T-cell (primary cell): ENCODE data around the gene DGKH. TPM values are rescaled to one million over a fixed set of nuclear protein-coding genes. Genes with fewer than 3 reads are reported as not detected.

Experiments used
- ATAC-seq, 4 experiments: fragments of 200-7000 bp in 3 of 4; fragments of 150-1000 bp in 1 of 4; cut with Tn5 transposase; replicated peaks in 1 of 4; 1 replicate in 3 of 4; 2 replicates in 1 of 4; pipeline ENCODE4 v1.10.0; 2021; ENCODE audit warnings: moderate library complexity in 3 of 4, mild to moderate bottlenecking in 2 of 4, moderate number of reproducible peaks in 1 of 4
- CTCF ChIA-PET, 2 donors: fragments of 300-600 bp; sonication (Branson Sonifier 250); formaldehyde crosslinking; loops; one replicate each; lab custom pipeline; 2022; ENCODE audit warnings: antibody characterized with exemption in 2 of 2; lab: Charles Lee
- POLR2A ChIA-PET, 2 donors: fragments of 300-600 bp; sonication (Branson Sonifier 250); formaldehyde crosslinking; loops; one replicate each; lab custom pipeline; 2022; ENCODE audit warnings: antibody characterized with exemption in 2 of 2; lab: Charles Lee
- DNase-seq, 35 experiments: peaks; one replicate each; pipeline versions ENCODE4 v3.0.0 to v3.0.0-alpha.2; 2013 to 2023
- H3K27ac ChIP-seq: one replicate; pipeline ENCODE4 v1.5.1; 2013; ENCODE audit warnings: low read length
- H3K27me3 ChIP-seq, 2 experiments: replicated peaks in 1 of 2; 1 replicate in 1 of 2; 2 replicates in 1 of 2; pipeline versions ENCODE4 v1.6.1 to v1.7.0; 2013; ENCODE audit warnings: low read length in 1 of 2, mixed read lengths in 1 of 2; ENCODE audit not compliant: control insufficient read depth in 2 of 2, insufficient read depth in 2 of 2; ENCODE audit errors: extremely low read depth in 1 of 2
- H3K36me3 ChIP-seq, 2 donors: 1 replicate in 1 of 2; 2 replicates in 1 of 2; pipeline versions ENCODE4 v1.6.1 to v1.7.0; 2013; ENCODE audit warnings: low read length in 1 of 2; ENCODE audit not compliant: control insufficient read depth in 2 of 2, insufficient read depth in 1 of 2; ENCODE audit errors: extremely low read depth in 1 of 2
- H3K4me1 ChIP-seq, 2 experiments: 1 replicate in 1 of 2; 2 replicates in 1 of 2; pipeline versions ENCODE4 v1.6.1 to v1.7.0; 2013; ENCODE audit warnings: low read length in 2 of 2, mixed read lengths in 1 of 2; ENCODE audit not compliant: insufficient read depth in 2 of 2, control insufficient read depth in 1 of 2; ENCODE audit errors: extremely low read depth in 1 of 2
- H3K4me3 ChIP-seq, 2 donors: 1 replicate in 1 of 2; 2 replicates in 1 of 2; pipeline versions ENCODE4 v1.5.1 to v1.7.0; 2013; ENCODE audit warnings: mild to moderate bottlenecking in 2 of 2, low read length in 1 of 2, moderate library complexity in 1 of 2; ENCODE audit not compliant: control insufficient read depth in 1 of 2; ENCODE audit errors: extremely low read depth in 1 of 2
- H3K9me3 ChIP-seq: 2 replicates; pipeline ENCODE4 v1.7.0; 2013
- H3K27ac Mint-ChIP-seq, 2 donors: one replicate each; pipeline ENCODE4 v1.8.0; 2020 to 2021; ENCODE audit warnings: mild to moderate bottlenecking in 2 of 2, mixed read lengths in 2 of 2
- H3K27me3 Mint-ChIP-seq, 2 donors: one replicate each; pipeline ENCODE4 v1.8.0; 2021 to 2022; ENCODE audit warnings: mixed read lengths in 2 of 2
- H3K36me3 Mint-ChIP-seq: one replicate; pipeline ENCODE4 v1.8.0; 2021; ENCODE audit warnings: mixed read lengths
- H3K4me1 Mint-ChIP-seq, 3 donors: one replicate each; pipeline ENCODE4 v1.8.0; 2020 to 2022; ENCODE audit warnings: mixed read lengths in 3 of 3, mild to moderate bottlenecking in 1 of 3
- H3K4me3 Mint-ChIP-seq, 3 donors: one replicate each; pipeline ENCODE4 v1.8.0; 2020 to 2022; ENCODE audit warnings: mild to moderate bottlenecking in 3 of 3, mixed read lengths in 3 of 3, moderate library complexity in 3 of 3
- H3K9me3 Mint-ChIP-seq, 3 donors: one replicate each; pipeline ENCODE4 v1.8.0; 2020 to 2022; ENCODE audit warnings: mixed read lengths in 3 of 3
- WGBS: methylation state at CpG from one replicate; pipeline ENCODE4 v1.1.5; 2013; ENCODE audit warnings: missing lambda C conversion rate; ENCODE audit not compliant: insufficient coverage; 5-methylcytosine and 5-hydroxymethylcytosine counted together
- total RNA-seq, 35 experiments: library from RNA in 6 of 35; stranded (reverse) in 6 of 35; fragments of 120-200 nt in 1 of 35; gene quantifications; one replicate each; pipeline versions ENCODE4 v1.2.1 to v1.2.4 and lab custom pipeline; 2013 to 2026

The DGKH gene
- total RNA-seq, 5 donors from 2014 or later (not counting 1 experiment from before 2014, with no cell fraction given) = 8.6 to 14.6 (median 8.8) TPM

GRCh38 chr13:42176294-42176693, 127.8 kb downstream of the DGKH start:
- no peaks in the 10 kb centered on the region for H3K9me3 Mint-ChIP-seq
- peaks cover 0 to 12% of the 10 kb centered on the region in 2 experiments for H3K4me1 ChIP-seq
- H3K27me3 Mint-ChIP-seq = no peaks in the 10 kb centered on the region
- H3K9me3 ChIP-seq = no peaks in the 10 kb centered on the region
- peak overlapping the region in 1 of 3 donors; percentile 9 for H3K4me3 Mint-ChIP-seq
- DNase-seq (peak in 1 of 35 experiments; percentile 8), ATAC-seq (peak in 2 of 4 experiments; percentile 49 to 54)
- H3K27me3 ChIP-seq = no peaks in the 10 kb centered on the region
- no peak overlapping the region for H3K27ac ChIP-seq
- peak overlapping the region in 1 of 2 donors; percentile 1 for H3K27ac Mint-ChIP-seq
- ChIA-PET POLR2A (interaction anchor here in 1 of 2 donors (0.6 kb wide), 2 partner anchors 25 to 280 kb away, joined by 3 read pairs; no protein-coding TSS in a partner anchor), CTCF (no interaction called here)
- peaks cover 5 to 11% (median 8%) of the 10 kb centered on the region in 3 donors for H3K4me1 Mint-ChIP-seq
- H3K4me3 ChIP-seq = no peak overlapping the region
- H3K36me3 Mint-ChIP-seq = peaks cover 40% of the 10 kb centered on the region
- peaks cover 0 to 9% of the 10 kb centered on the region in 2 donors for H3K36me3 ChIP-seq

DNA sequence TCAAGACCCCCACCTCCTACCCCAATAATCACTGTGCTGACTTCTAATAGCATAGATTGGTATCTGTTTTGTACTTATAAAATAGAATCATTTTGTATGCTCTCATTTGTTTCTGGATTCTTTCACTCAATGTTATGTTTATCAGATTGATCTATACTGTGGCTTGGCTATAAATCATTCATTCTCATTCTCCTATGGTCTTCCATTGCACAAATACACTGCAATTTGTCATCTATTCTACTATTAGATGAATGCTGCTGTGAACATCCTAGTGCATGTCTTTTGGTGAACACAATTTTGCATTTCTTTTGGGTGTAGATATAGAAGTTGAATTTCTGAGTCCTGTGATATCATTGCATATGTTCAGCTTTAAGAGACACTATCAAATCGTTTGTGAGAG, 128.7 kb downstream of the DGKH start:
- Histone ChIP-seq H3K4me3 (no peak overlapping the region), H3K9me3 (no peaks in the 10 kb centered on the region), H3K4me1 (peaks cover 0 to 12% of the 10 kb centered on the region in 2 experiments), H3K27me3 (no peaks in the 10 kb centered on the region), H3K27ac (no peak overlapping the region), H3K36me3 (peaks cover 0 to 12% of the 10 kb centered on the region in 2 donors)
- Mint-ChIP-seq H3K4me1 (peaks cover 5 to 14% (median 11%) of the 10 kb centered on the region in 3 donors), H3K27me3 (no peaks in the 10 kb centered on the region), H3K36me3 (peaks cover 40% of the 10 kb centered on the region), H3K9me3 (no peaks in the 10 kb centered on the region), H3K27ac (no peak overlapping the region), H3K4me3 (no peak overlapping the region)
- ATAC-seq = no peak
- 100% methylated on average over 1 of the region's 1 CpG for WGBS
- no peak for DNase-seq
- ChIA-PET CTCF (no interaction called here), POLR2A (interaction anchor here in 1 of 2 donors (0.7 kb wide), 1 partner anchor 44 kb away, joined by 4 read pairs; no protein-coding TSS in a partner anchor)

- Histone ChIP-seq H3K27me3 (no peaks in the 10 kb centered on the region), H3K36me3 (peaks cover 0 to 9% of the 10 kb centered on the region in 2 donors), H3K4me3 (no peak overlapping the region), H3K9me3 (no peaks in the 10 kb centered on the region), H3K4me1 (peaks cover 0 to 5% of the 10 kb centered on the region in 2 experiments), H3K27ac (no peak overlapping the region)
- peaks cover 3 to 13% (median 6%) of the 10 kb centered on the region in 3 donors for H3K4me1 Mint-ChIP-seq
- peaks cover 32% of the 10 kb centered on the region for H3K36me3 Mint-ChIP-seq
- POLR2A ChIA-PET = interaction anchor here (0.6 kb wide), 2 partner anchors 19 to 867 kb away, joined by 3 read pairs; no protein-coding TSS in a partner anchor
- no peaks in the 10 kb centered on the region for H3K9me3 Mint-ChIP-seq
- 94% methylated on average over 2 of the region's 2 CpGs for WGBS
- no peak overlapping the region for H3K4me3 Mint-ChIP-seq
- no peak overlapping the region for H3K27ac Mint-ChIP-seq
- CTCF ChIA-PET = interaction anchor here in 1 of 2 donors (0.6 kb wide), 1 partner anchor 9 kb away, joined by 3 read pairs; no protein-coding TSS in a partner anchor
- no peak for ATAC-seq
- DNase-seq = peak in 4 of 35 experiments; percentile 1 to 11 (median 4)
- no peaks in the 10 kb centered on the region for H3K27me3 Mint-ChIP-seq
These were observed 133.0 kb downstream of the DGKH start for GRCh38 chr13:42181381-42181953.

- H3K27me3 ChIP-seq = no peaks in the 10 kb centered on the region
- ChIA-PET POLR2A (no interaction called here), CTCF (no interaction called here)
- peaks cover 0 to 12% of the 10 kb centered on the region in 2 donors for H3K36me3 ChIP-seq
- Mint-ChIP-seq H3K27ac (no peak overlapping the region), H3K36me3 (peaks cover 51% of the 10 kb centered on the region), H3K9me3 (no peaks in the 10 kb centered on the region), H3K4me1 (no peaks in the 10 kb centered on the region), H3K27me3 (no peaks in the 10 kb centered on the region), H3K4me3 (no peak overlapping the region)
- WGBS = 100% methylated on average over 3 of the region's 7 CpGs
- no peaks in the 10 kb centered on the region for H3K9me3 ChIP-seq
- no peaks in the 10 kb centered on the region for H3K4me1 ChIP-seq
- no peak overlapping the region for H3K4me3 ChIP-seq
- no peak overlapping the region for H3K27ac ChIP-seq
- ATAC-seq = no peak
- no peak for DNase-seq
These were observed 140.6 kb downstream of the DGKH start for GRCh38 chr13:42189061-42189460.

DNA sequence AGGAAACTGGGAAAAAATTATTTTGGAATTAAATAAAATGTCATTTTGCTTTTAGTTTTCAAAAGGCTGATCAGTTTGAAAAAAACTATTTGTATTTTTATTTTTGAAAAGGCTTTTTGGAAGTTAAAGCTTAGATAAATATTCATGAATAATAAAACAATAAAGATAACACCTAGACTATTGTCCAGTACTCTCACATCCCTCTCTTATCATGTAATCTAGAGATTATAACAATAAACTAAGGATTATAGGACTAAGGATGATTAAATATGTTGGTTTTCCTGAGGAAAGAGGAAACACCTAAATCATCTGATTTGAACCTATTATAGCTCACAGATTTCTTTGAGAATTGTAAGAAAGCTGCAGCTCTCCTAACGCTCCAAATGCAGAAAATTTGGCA, 142.1 kb downstream of the DGKH start:
- H3K36me3 Mint-ChIP-seq = peaks cover 50% of the 10 kb centered on the region

DNA sequence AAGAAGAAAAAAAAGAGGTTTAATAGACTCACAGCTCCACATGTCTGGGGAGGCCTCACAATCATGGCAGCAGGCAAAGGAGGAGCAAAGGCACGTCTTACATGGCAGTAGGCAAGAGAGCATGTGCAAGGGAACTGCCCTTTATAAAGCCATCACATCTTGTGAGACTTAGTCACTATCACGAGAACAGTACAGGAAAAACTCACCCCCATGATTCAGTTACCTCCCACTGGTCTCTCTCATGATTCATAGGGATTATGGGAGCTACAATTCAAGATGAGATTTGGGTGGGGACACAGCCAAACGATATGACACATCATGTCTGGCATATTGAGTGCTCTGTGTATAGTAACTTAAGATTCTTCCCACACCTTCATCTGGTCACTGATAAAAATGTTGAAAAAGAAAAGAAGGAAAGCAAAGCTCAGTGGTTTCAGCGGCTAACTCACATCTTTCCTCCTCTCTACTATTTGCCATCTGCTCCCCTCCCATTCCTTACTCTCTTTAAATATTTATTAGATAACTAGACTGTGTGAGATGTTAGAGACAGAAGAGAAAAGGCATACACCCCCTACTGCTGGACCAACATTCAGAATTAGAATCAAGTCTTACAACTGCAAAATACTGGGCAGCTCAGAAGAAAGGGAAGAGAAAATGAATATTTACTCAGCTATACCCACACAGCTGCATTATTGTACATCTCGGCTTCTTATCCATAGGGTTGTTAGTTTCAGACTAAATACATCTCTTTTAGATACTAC, 163.4 kb downstream of the DGKH start:
- H3K4me1 ChIP-seq = no peaks in the 10 kb centered on the region
- DNase-seq (no peak), ATAC-seq (no peak)
- peaks cover 3 to 10% of the 10 kb centered on the region in 2 donors for H3K36me3 ChIP-seq
- H3K4me3 ChIP-seq = no peak overlapping the region
- Mint-ChIP-seq H3K27me3 (no peaks in the 10 kb centered on the region), H3K4me1 (no peaks in the 10 kb centered on the region), H3K9me3 (no peaks in the 10 kb centered on the region), H3K27ac (no peak overlapping the region), H3K4me3 (no peak overlapping the region), H3K36me3 (peaks cover 37% of the 10 kb centered on the region)
- H3K27ac ChIP-seq = no peak overlapping the region
- CTCF ChIA-PET = no interaction called here
- POLR2A ChIA-PET = no interaction called here
- WGBS = 100% methylated on average over 1 of the region's 5 CpGs
- no peaks in the 10 kb centered on the region for H3K9me3 ChIP-seq
- H3K27me3 ChIP-seq = no peaks in the 10 kb centered on the region

More for the DNA sequence above, 142.1 kb downstream of the DGKH start:
- H3K36me3 ChIP-seq = peaks cover 2 to 18% of the 10 kb centered on the region in 2 donors
- H3K27ac Mint-ChIP-seq = no peak overlapping the region
- no peaks in the 10 kb centered on the region for H3K4me1 ChIP-seq
- DNase-seq = no peak
- ATAC-seq = no peak
- H3K9me3 Mint-ChIP-seq = no peaks in the 10 kb centered on the region
- no peaks in the 10 kb centered on the region for H3K9me3 ChIP-seq
- ChIA-PET CTCF (interaction anchor here in 1 of 2 donors (0.6 kb wide), 1 partner anchor 596 kb away, joined by 6 read pairs; no protein-coding TSS in a partner anchor), POLR2A (no interaction called here)
- H3K4me3 Mint-ChIP-seq = no peak overlapping the region
- no peaks in the 10 kb centered on the region for H3K27me3 Mint-ChIP-seq
- no peak overlapping the region for H3K27ac ChIP-seq
- 80% methylated on average over 1 of the region's 1 CpG for WGBS
- H3K4me3 ChIP-seq = no peak overlapping the region
- H3K27me3 ChIP-seq = no peaks in the 10 kb centered on the region
- H3K4me1 Mint-ChIP-seq = no peaks in the 10 kb centered on the region
